COLO668 (cell line): ENCODE results near the gene MAP6.
A peak's percentile ranks its signal among the peaks of the same experiment; 100 is the strongest.

Source experiments
- DNase-seq: peaks from one replicate; lab custom pipeline; 2025; ENCODE audit not compliant: unreplicated experiment; lab: John Stamatoyannopoulos, UW

The MAP6 gene

DNA sequence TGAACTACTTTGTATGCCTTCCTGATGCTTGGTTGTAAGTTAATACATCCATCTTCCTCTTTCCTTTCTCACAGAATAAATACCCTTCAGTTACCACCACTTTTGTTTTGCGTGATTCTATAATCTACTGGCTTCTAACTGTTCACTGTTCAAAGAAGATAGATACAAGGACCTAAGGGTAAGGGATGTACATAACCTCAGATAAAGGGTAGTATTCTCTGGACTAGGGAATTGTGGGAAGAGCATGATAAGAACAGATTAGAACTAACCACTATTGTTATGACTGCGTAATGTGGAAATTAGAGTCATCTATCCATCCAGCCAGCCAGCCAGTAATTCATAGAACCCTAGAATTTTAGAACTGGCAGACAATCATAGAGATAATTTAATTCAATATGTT, 36.4 kb downstream of the MAP6 start:
- DNase-seq, result no peak

DNA sequence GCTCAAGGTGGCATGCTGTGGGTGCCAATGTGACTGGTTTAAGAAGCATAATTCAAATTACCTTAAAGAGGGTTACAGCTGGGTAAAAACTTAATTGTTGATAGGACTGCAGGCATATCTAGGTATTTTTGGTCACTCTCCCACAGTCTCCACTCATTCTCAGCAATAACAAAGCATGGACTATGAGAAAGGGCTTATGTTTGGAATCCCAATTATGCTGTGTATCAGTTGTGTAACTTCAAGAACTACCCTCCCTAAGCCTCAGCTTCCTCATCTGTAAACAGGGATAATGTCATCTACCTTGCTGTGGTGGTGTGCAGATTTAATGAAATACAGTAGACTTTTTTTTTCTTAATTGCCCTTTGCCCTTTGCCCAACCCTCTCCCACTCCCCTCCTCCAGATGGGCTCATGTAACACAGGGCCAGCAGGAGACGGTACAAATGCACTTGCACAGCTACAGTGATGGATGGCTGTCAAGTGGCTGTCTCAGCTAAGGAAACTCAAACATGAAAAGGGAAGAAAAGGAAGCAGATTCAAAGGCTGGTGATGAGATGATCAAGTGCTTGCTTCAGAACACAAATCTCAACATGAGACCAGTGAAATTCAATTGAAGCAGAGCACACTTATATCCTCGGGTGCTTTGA, 37.6 kb downstream of the MAP6 start:
- no peak for DNase-seq

DNA sequence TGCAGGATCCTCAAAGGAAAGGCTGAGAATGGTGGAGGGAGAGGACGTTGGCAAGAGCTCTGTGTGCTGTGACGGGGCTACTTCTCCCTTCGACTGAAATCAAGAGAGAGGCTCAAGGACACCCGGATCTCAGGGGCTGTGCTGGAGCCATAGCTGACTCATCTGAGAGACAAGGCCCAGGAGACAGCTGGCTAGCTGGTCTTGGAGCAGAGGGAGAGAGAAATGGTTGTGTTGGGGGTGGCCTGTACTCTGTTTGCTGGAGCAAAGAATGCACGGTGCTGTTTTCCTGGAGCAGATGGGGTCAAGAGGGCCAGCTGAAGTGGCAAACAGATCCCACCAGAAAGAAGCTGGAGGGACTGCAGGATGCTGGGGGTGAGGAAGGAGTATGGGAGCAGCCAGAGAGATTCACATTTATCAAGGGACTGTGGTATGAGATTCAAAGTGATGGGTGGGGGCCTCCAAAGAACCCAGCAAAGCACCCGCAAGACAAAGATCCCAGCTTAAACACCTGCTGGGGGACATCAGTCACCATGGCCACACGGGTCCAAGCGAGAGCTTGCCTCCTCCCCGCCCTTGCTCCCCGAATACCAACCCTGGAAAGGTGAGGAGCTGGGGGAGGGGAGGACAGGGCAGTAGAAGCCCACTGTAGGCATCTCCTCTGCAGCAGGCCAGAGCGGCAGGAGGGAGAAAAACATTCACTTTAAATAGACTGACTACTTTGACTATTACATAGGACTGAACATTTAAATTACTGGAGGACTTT, 40.8 kb downstream of the MAP6 start:
- DNase-seq, result no peak

DNA sequence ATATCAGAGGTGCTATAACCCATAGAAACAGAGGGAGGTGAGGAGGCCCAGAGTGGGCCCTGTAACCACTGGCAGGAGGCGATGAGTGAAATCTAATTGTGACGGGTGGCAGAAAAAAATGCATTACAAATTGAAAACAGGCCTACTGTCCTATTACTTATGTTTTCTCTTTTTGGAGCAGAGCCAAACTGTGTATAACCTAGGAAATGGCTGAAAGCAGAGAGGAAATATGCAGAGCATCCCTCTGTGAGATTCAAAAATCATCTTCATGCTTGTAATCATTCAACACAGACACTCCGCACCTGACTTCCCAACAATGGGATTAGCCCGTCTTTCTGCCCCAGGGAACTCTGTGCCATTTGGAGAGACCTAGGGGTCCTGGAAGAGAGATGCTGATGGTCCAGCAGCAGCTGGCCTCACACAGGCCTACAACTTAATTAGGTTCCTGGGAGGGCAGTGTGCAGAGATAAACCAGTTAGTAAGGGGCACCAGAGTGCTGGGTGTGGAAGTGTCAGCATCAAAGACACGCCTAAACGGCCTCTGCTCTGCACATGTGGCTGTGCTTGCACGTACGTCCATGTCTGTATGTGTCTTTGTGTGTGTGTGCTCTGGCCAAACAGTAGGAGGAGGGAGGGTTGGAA, 41.8 kb downstream of the MAP6 start:
- DNase-seq, result no peak

DNA sequence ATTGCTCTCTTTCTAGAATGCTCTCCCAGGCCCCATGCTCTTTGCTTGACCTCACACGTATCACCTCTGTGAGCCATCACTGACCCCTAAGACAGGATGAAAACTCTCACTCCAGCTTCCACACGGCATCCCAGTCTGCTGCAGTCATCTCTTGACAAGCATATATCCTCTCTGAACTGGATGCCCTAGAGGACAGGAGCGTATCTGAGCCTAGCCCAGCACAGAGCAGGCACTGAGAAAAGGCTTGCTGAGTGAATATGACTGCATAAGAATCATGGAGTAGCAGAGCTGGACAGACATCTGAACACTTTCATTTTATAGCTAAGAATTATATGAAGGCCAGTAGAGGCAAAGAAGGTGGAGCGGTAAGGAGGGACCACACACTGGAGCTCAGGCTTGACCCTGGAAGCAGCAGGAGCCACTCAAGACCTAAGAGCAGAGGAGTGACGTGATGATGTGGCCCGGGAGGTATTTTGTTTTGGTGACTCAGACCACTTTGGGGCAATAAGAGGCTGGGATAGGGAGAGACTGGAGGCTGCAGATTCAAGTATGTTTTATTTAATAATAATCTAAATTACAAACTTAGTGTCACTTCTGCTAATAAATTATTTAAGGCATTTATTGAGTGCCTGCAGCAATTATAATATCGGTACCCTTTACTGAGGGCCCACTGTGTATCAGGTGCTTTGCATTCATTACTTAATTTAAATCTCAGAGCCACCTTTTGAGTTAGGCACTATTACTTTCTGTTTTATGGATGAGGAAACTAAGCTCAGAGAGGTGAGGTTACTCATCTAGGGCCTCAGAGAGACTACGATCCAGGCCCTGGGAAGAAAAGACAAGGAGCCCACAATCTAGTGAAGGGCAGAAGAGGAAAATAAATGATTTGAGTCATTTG, 42.6 kb downstream of the MAP6 start:
- no peak for DNase-seq

DNA sequence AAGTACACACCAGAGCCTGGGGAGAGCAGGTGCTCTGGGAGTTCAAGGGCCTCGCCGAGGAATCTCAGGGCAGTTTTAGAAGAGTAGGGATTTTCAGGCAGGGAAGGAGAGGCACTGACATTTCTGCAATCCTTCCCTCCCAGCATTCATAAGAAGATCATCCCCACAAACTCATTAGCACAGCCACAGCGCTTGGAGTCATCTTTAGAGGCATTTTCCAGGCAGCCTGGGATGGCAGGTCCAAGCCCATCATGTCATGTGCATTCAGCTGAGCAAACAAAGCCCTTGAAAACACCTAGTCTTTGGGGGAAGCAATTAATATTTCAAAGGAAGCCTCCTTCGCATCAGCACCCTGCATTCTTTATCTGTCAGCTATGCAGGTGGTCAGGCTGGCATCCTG, 43.8 kb downstream of the MAP6 start:
- peak; percentile 65 for DNase-seq

DNA sequence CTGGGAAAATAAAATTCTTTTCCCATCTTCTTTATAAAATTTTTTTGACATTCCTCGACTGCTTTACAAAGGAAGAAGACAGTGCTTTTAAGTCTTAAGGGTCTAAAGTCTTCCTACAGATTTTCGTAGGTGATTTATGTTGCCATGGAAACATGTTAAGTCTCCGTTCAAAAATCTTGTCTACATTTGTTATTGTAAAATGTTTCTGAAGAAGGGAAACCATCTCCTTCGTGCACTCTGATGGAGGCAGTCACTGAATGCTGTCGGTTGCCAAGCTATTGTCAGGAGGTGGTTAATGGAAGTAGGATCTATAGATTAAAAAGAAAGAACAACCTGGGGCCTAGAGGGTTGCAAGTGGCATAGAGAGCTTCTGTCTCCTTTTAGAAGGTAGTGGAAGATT, 52.6 kb downstream of the MAP6 start:
- no peak for DNase-seq

DNA sequence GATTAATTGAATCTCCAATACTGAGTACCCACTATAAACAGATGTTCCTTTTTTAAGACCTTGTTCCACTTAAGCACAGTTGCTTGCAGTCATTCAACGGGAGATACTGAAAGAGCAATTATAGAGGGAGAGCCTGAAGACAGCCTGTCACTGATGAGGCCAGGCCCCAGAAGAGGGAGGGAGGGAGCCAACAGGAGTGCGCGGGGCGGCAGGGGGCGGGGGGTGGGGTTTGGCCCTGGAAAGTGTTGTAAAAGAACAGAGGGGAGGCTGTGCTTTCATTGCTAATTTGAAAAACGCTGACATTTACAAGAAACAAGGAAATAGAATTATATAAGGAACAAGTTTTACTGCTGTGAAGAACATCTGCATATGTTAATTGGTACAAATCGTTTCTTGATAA, 53.1 kb downstream of the MAP6 start:
- DNase-seq, result no peak

DNA sequence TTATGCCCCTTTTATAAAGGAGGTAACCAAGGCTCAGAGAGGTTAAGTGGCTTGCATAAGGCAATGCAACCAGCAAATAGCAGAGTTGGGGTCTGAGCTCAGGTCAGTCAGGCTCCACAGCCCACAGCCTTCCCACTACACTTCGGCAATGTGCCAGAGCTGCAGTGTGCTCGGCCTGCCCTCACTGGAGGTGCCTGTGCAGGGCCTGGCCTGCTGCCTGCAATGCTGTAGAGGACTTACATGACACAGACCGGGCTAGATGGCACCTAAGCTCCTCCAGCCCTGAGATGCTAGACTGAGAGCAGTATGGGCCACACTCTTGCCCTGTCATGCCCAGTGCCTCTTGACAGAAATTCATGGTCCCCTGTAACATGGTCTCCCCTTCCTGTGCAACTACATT, 57.0 kb downstream of the MAP6 start:
- no peak for DNase-seq

DNA sequence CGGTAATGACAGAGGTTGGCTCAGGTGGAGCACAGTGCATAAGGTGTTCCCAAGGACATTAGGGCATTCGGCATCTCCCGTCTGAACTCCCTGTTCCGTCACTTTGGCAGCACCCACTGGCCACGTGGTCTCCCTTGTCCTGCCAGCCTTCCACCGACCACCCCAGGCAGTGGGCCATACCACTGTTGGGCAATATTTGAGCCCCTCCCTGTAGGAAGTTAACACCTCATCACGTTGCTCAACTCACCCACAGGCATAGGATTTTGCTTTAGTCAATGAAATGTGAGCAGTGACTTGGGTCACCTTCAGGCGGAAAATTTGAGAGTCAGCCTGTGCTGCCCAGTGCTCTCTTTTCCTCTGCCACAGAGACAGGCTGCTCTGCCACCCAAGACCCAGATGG, 62.7 kb downstream of the MAP6 start:
- DNase-seq, result no peak

DNA sequence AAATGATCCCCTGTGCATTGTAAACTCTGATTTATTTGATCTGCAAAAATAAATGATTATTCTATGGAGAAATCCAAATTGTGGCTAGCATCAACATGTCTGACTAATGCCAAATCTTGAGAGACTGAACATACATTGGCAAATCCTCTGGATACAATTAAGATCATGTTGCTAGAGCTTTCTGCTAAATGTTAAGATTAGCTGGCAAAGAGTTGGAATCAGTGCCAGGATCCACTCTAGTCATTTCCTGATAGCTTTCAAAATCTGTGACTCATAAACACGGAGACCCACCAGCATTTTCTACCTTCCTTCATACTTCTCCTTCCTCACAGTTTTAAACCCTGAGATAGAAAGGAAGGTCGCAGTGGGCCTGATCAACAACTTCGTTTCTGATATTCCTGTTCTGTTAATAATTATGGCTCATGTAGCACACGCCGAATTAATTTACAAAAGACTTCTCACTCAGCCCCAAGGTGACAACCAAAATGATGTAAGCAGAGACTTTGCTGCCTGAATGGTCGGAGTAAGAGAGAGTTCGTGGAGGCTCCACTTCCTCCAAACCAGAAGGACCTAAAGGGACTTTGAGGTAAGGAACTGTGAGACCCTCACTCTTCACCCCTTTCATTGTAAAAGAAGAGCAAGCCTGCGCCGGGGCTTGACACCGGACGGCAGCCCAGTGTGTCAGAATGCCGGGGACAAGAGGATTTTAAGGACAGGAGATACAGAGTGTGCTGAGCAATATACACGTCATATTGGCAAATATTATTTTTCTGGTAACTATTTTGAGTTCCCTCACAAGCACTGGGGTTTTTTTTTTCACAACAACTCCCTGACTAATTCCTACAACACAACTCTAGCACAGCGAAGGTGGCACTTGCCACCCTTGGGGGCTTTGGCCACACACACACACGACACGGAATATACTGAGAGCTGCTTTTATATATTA, 64.8 kb downstream of the MAP6 start:
- DNase-seq, result no peak

DNA sequence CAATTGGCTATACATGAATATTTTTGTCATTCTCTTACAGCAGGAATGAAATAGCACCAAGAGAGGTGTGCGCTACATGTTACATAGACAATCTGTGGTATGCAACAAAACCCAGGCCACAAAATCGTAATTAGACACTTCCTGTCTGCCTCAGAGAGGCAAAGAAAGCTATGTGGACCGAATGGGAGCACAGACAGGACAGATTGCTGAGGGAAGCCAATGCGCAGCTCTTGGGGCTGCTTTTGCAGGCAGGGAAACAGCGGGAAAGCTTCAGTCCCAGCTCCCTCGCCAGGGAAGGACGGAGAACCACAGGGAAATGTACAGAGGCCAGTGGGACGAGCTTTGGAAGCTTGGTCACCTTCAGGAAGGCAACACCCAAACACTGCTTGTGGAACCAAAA, 65.9 kb downstream of the MAP6 start:
- no peak for DNase-seq

DNA sequence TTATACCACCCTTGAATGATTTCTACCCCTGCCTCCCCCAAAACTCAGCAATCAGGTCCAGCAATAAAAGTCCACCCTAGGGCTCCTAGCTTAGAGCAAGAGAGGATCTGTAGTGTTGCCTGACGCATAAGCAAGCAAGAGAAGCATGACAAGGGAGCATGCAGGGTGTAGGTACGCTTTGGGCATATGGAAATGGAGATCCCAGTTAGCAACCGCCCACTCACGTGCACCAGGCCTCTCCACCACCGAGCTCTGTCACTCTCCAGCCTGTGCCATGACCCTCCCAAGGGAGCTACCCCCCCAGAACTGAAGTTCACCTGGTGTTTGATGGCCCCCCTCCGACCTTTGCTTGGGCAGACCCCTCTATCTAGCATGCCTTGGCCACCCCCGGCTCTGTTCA, 67.3 kb downstream of the MAP6 start:
- DNase-seq, result no peak

DNA sequence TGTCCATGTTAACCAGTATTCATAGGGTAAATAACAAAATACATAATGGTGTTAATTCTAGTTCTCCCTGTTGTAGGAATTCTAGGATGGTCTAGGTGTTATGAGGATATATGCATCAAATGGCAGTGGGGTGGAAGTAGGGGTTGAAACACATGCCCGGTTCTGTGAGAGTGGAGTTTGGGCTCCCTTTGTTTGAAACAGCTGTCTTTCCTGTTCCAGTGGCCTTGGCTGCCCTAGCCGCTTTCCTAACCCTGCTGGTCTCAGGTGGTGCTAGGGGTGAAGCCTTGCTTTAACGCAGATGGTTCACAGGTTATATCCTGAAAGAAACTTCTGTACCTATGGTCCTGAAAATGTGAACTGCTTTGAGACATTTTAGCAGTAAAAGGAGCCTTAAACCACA, 68.5 kb downstream of the MAP6 start:
- DNase-seq, result no peak

DNA sequence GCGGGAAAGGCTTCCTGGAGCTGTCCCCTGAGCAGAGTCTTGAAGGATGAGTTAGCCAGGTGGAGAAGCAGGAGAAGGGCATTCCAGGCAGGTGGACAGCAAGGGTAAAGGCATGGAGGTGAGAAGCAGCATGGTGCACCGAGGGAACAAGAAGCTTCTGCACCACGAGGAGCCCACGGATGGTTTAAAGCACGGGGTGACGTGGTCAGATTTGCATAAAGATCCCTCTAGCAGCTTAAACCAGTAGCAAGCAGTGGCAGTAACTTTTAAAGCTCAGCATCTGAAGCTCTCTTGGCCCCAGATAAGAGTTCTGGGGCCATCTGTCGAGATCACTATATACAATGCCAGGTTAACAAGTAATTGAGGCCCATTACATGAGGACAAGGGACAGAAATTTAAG, 69.9 kb downstream of the MAP6 start:
- DNase-seq, result no peak

DNA sequence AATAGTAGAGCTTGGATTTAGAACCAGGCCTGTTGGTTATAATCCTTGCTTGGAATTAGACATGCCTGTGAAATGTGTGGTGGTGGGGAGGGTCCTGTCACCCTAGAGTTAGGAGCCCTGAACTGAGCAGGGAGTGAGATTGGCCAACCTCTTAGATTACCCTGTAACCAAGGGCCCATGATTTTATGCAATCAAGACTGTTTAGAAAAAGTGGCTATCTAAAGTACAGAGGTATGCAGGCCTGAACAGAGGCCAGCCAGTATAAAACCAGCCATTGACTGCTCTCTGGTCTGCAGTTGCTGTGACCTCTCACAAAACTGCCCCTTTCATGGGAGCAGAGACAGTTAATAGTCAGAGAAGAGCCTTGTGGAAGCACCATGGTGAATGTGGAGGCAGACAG, 70.6 kb downstream of the MAP6 start:
- DNase-seq, result no peak

DNA sequence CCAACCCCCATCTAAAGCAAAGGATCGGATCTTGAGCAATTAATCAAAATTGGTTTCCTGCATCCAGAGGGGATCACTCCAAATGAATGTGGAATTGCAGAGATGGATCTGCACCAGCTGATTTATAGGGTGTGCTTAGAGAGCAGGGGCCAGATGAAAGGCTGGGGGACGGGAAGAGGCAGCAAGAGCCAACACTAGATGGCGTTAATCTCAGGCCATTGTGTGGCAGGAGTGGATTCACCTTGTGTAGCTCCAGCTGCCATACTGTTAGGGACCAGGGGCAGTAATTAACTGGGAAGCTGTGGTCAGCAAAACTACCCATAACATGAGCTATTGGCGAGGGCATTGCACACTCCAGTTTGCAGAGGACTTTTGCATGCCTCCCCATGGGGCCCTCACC, 71.2 kb downstream of the MAP6 start:
- DNase-seq, result peak; percentile 37

DNA sequence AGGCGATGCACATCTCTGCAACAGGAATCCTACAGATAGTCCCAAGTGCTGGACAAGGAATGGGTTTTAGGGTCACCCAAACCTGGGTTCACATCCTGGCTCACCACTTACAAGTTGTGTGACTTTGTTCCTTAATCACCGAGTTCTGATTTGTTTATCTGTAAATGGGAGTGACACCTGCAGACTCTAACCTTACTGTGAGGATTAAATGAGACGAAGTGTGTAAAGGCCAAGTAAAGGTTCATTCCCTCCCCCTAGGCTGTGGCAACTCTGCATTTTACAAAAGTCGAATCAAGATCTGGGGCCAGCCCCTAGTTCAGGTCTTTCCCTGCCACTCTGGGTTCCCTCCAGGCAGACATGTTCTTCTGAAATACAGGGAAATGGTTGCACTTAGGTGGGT, 71.9 kb downstream of the MAP6 start:
- no peak for DNase-seq

DNA sequence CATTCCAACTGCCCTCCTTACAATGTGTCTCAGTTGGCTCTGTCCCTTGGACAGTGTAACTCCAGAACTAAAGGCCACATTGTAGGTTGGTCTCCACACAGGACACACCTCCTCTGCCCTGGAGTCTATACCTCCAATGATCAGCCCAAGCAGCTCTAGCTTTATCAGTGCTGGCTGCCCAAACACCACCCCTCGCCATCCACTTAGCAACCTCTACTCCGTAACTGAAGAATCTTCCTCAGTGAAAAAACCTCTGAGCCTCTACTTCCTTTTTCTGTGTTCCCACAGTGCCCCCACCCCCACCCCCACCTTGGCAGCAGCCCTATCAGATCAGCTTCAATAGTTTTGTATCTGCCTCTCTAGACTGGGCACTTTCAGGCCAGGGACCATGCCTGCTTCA, 73.4 kb downstream of the MAP6 start:
- DNase-seq, result no peak

DNA sequence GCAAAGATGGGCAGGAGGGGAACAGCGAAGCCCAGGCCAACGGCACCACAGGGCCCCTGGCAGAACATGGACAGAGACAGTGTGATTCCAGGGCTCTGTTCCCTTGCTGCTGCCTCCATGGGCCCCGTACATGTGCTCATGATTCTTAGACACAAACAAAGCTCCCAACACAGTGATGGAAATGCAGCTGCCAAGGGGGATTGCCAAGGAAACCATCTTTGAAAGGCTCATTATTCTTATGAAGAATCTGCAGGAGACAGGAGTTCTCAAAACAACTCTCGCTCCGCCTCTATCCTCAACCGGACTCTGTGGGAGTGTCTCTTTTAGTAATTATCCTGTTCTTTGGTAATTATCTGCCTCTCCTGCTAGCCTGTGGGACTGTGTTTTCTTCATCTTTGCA, 74.6 kb downstream of the MAP6 start:
- no peak for DNase-seq
